Liver (tissue), 9 donors: ENCODE measurements around the gene NCOA3. TPM values are rescaled to one million over a fixed set of nuclear protein-coding genes. Genes with fewer than 3 reads are reported as not detected.

Experiments
- DNase-seq: peaks from one replicate; pipeline ENCODE4 v3.0.0-alpha.2; 2017; ENCODE audit warnings: low spot score
- H3K27ac ChIP-seq, 2 donors: one replicate each; pipeline ENCODE4 v1.7.0; 2013; ENCODE audit warnings: inconsistent platforms in 2 of 2, low read length in 2 of 2, control low read depth in 1 of 2, low read depth in 1 of 2, mild to moderate bottlenecking in 1 of 2
- H3K27me3 ChIP-seq, 4 donors: one replicate each; pipeline versions ENCODE4 v1.6.1 to v1.7.0; 2013; ENCODE audit warnings: low read length in 3 of 4, inconsistent platforms in 1 of 4, mild to moderate bottlenecking in 1 of 4, moderate library complexity in 1 of 4; ENCODE audit not compliant: control insufficient read depth in 4 of 4, insufficient read depth in 4 of 4
- H3K36me3 ChIP-seq, 4 donors: one replicate each; pipeline versions ENCODE4 v1.6.1 to v1.7.0; 2013; ENCODE audit warnings: low read length in 3 of 4, mild to moderate bottlenecking in 3 of 4, low read depth in 1 of 4, moderate library complexity in 1 of 4; ENCODE audit not compliant: control insufficient read depth in 4 of 4, insufficient read depth in 3 of 4
- H3K4me1 ChIP-seq, 4 donors: one replicate each; pipeline versions ENCODE4 v1.6.1 to v1.7.0; 2013; ENCODE audit warnings: low read length in 3 of 4, mild to moderate bottlenecking in 3 of 4, moderate library complexity in 1 of 4; ENCODE audit not compliant: control insufficient read depth in 4 of 4, insufficient read depth in 4 of 4
- H3K4me3 ChIP-seq, 3 donors: one replicate each; pipeline versions ENCODE4 v1.6.1 to v1.7.0; 2013; ENCODE audit warnings: low read length in 3 of 3, control low read depth in 1 of 3, low read depth in 1 of 3, mild to moderate bottlenecking in 1 of 3
- H3K9ac ChIP-seq, 2 donors: one replicate each; pipeline ENCODE4 v1.7.0; 2013; ENCODE audit warnings: low read length in 2 of 2, mild to moderate bottlenecking in 2 of 2, moderate library complexity in 2 of 2, control low read depth in 1 of 2, low read depth in 1 of 2
- H3K9me3 ChIP-seq, 4 donors: one replicate each; pipeline versions ENCODE4 v1.6.1 to v1.7.0; 2013; ENCODE audit warnings: low read length in 3 of 4; ENCODE audit not compliant: control insufficient read depth in 4 of 4
- EGR1 ChIP-seq, 2 donors: IDR thresholded peaks; 2 replicates each; pipeline ENCODE4 v1.6.1; 2016 to 2018; ENCODE audit warnings: antibody characterized with exemption in 2 of 2, low read depth in 2 of 2
- FOXA1 ChIP-seq: IDR thresholded peaks from 2 replicates; pipeline ENCODE4 v1.6.1; 2016; ENCODE audit warnings: antibody characterized with exemption
- FOXA2 ChIP-seq: IDR thresholded peaks from 2 replicates; pipeline ENCODE4 v1.6.1; 2016; ENCODE audit warnings: antibody characterized with exemption
- GABPA ChIP-seq, 2 donors: IDR thresholded peaks in 1 of 2; conservative IDR thresholded peaks in 1 of 2; 2 replicates each; pipeline ENCODE4 v1.6.1; 2016; ENCODE audit warnings: antibody characterized with exemption in 2 of 2, mild to moderate bottlenecking in 1 of 2, moderate library complexity in 1 of 2
- HNF4G ChIP-seq: IDR thresholded peaks from 2 replicates; pipeline ENCODE4 v1.6.1; 2016; ENCODE audit warnings: antibody characterized with exemption
- JUND ChIP-seq, 2 donors: IDR thresholded peaks; 2 replicates each; pipeline ENCODE4 v1.6.1; 2016; ENCODE audit warnings: antibody characterized with exemption in 2 of 2
- MAX ChIP-seq: IDR thresholded peaks from 2 replicates; pipeline ENCODE4 v1.6.1; 2016; ENCODE audit warnings: antibody characterized with exemption
- RAD21 ChIP-seq, 2 donors: IDR thresholded peaks; 2 replicates each; pipeline ENCODE4 v1.6.1; 2016; ENCODE audit warnings: antibody characterized with exemption in 2 of 2, mild to moderate bottlenecking in 2 of 2
- RXRA ChIP-seq, 2 donors: IDR thresholded peaks; 2 replicates each; pipeline ENCODE4 v1.6.1; 2017 to 2018; ENCODE audit warnings: antibody characterized with exemption in 2 of 2, mild to moderate bottlenecking in 1 of 2
- YY1 ChIP-seq: IDR thresholded peaks from 2 replicates; pipeline ENCODE4 v1.6.1; 2016; ENCODE audit warnings: antibody characterized with exemption, mild to moderate bottlenecking
- ZBTB33 ChIP-seq: IDR thresholded peaks from 2 replicates; pipeline ENCODE4 v1.6.1; 2016; ENCODE audit warnings: antibody characterized with exemption
- WGBS: extraction: QIAGEN DNeasy Blood & Tissue Kit; methylation state at CpG from one replicate; pipeline ENCODE4 v1.1.7; 2013; 5-methylcytosine and 5-hydroxymethylcytosine counted together
- polyA plus RNA-seq, 2 donors: library from polyadenylated mRNA; stranded (reverse) in 1 of 2; unstranded in 1 of 2; fragments of 200-250 nt in 1 of 2; fragments of >200 nt in 1 of 2; fragmentation: Nextera tagmentation in 1 of 2; extraction: Ambion mirVana in 1 of 2; gene quantifications; one replicate each; pipeline versions ENCODE4 v1.2.1 to v1.2.3, GENCODE V29; 2013 to 2015
- total RNA-seq, 2 donors: library from RNA; depleted of rRNA; stranded (reverse); fragments of >200 nt; gene quantifications; one replicate each; pipeline ENCODE4 v1.2.3, GENCODE V29; 2014
- TF ChIP-seq, protein P1 (sequence below): fragments of 150-350 bp; IDR thresholded peaks from 2 replicates; pipeline ENCODE4 v1.5.1; 2017; ENCODE audit warnings: improper control_type of control experiment, low read depth, low read length; ENCODE audit not compliant: missing input control
- donor health status: healthy.
- donor health status: healthy.
- donor health status: healthy.
- donor health status: healthy.
- donor health status: healthy.

The NCOA3 gene
- total and polyA plus RNA-seq, 4 donors, result 3.8 to 18.2 (median 8.9) TPM

DNA sequence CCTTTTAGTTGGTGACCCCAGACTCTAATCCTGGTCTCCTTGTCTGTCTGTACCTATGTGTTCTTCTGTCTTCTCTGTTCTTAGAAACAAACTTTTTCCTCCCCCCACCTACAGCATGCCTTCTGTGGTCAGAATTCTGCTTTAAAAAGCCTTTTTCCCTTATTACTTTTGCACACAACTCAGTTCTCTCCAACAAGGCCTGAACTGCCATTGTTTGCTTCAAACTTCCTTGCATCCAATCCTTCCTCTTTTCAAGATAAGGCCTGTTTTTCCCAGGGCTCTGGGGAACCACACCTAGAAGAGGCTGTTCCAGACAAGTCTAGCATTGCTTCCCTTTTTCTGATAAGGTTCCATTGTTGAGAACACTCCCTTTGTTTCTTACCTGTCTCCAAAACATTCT is 22.2 kb upstream of the NCOA3 start:
- TF ChIP-seq RXRA (IDR thresholded peaks at IDR 0.05) (no peak), YY1 (peak; percentile 17), RAD21 (IDR thresholded peaks at IDR 0.05) (peak in 1 of 2 donors; percentile 24), ZBTB33 (no peak), FOXA2 (no peak), JUND (IDR thresholded peaks at IDR 0.05) (no peak), HNF4G (no peak)
- TF ChIP-seq, protein P1, sequence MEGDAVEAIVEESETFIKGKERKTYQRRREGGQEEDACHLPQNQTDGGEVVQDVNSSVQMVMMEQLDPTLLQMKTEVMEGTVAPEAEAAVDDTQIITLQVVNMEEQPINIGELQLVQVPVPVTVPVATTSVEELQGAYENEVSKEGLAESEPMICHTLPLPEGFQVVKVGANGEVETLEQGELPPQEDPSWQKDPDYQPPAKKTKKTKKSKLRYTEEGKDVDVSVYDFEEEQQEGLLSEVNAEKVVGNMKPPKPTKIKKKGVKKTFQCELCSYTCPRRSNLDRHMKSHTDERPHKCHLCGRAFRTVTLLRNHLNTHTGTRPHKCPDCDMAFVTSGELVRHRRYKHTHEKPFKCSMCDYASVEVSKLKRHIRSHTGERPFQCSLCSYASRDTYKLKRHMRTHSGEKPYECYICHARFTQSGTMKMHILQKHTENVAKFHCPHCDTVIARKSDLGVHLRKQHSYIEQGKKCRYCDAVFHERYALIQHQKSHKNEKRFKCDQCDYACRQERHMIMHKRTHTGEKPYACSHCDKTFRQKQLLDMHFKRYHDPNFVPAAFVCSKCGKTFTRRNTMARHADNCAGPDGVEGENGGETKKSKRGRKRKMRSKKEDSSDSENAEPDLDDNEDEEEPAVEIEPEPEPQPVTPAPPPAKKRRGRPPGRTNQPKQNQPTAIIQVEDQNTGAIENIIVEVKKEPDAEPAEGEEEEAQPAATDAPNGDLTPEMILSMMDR, result no peak
- no peak overlapping the region for H3K27ac ChIP-seq

DNA sequence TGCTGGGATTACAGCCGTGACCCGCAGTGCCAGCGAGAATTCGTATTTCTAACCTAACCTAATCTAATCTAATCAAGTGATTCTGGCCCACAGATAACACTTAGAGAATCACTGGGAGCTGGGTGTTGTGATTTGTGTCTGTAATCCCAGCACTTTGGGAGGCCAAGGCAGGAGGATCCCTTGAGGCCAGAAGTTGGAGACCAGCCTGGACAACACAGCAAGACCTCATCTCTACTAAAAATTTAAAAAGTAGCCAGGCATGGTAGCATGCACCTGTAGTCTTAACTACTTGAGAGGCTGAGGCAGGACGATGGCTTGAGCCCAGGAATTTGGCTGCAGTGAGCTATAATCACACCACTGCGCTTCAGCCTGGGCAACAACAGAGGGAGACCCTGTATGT is 21.4 kb upstream of the NCOA3 start:
- Histone ChIP-seq H3K27ac (no peak overlapping the region), H3K9me3 (no peaks in the 10 kb centered on the region)

More for the DNA sequence above, 22.2 kb upstream of the NCOA3 start:
- no peak for DNase-seq
- no peak overlapping the region for H3K4me3 ChIP-seq
- no peaks in the 10 kb centered on the region for H3K27me3 ChIP-seq
- H3K36me3 ChIP-seq, result no peaks in the 10 kb centered on the region
- H3K9me3 ChIP-seq, result no peaks in the 10 kb centered on the region
- H3K4me1 ChIP-seq, result peaks cover 0 to 2% (median 0%) of the 10 kb centered on the region in 4 donors
- H3K9ac ChIP-seq, result no peak overlapping the region

More for the DNA sequence above, 21.4 kb upstream of the NCOA3 start:
- Histone ChIP-seq H3K4me3 (no peak overlapping the region), H3K9ac (no peak overlapping the region), H3K27me3 (no peaks in the 10 kb centered on the region), H3K36me3 (no peaks in the 10 kb centered on the region), H3K4me1 (peaks cover 0 to 2% (median 0%) of the 10 kb centered on the region in 4 donors)
- DNase-seq, result no peak
- TF ChIP-seq, protein P1, result no peak
- TF ChIP-seq EGR1 (IDR thresholded peaks at IDR 0.05; ENCODE audit: low read depth in 2 of 2) (no peak), MAX (no peak), RXRA (IDR thresholded peaks at IDR 0.05) (no peak), RAD21 (IDR thresholded peaks at IDR 0.05) (no peak), HNF4G (no peak), FOXA2 (no peak), FOXA1 (no peak), YY1 (no peak), JUND (IDR thresholded peaks at IDR 0.05) (no peak), GABPA (IDR thresholded peaks at IDR 0.05 in 1 of 2, conservative IDR thresholded peaks at IDR 0.05 in 1 of 2) (no peak)
- WGBS, result 95% methylated on average over 6 of the region's 6 CpGs
